RKO (cell line): Measurements from ENCODE around the gene WDFY3.
"Not testable (repeated sequence)": the region's sequence is repeated elsewhere in the genome, so short reads cannot be mapped to it uniquely, and the experiment has no call there.

Source experiments
- DNase-seq: peaks from one replicate; pipeline ENCODE4 v3.0.0-alpha.2; 2016; ENCODE audit warnings: low spot score

WDFY3 gene

GRCh38 chr4:84672177-84672576, 294.3 kb downstream of the WDFY3 start:
- no peak for DNase-seq

GRCh38 chr4:84669201-84669600, 297.3 kb downstream of the WDFY3 start:
- DNase-seq, result no peak

GRCh38 chr4:84666439-84666838, 300.1 kb downstream of the WDFY3 start:
- no peak for DNase-seq

GRCh38 chr4:84664767-84665166, 301.7 kb downstream of the WDFY3 start:
- DNase-seq, result not testable (repeated sequence)

- no peak for DNase-seq
These were observed 305.1 kb downstream of the WDFY3 start for GRCh38 chr4:84661191-84661939.

GRCh38 chr4:84660606-84661005, 305.9 kb downstream of the WDFY3 start:
- no peak for DNase-seq

- DNase-seq, result no peak
These were observed 314.0 kb downstream of the WDFY3 start for GRCh38 chr4:84652478-84652877.

- no peak for DNase-seq
These were observed 315.0 kb downstream of the WDFY3 start for GRCh38 chr4:84651499-84651898.

GRCh38 chr4:84648863-84649647, 317.4 kb downstream of the WDFY3 start:
- DNase-seq, result no peak

- DNase-seq, result no peak
These were observed 318.3 kb downstream of the WDFY3 start for GRCh38 chr4:84648178-84648577.

- DNase-seq, result no peak
These were observed 319.1 kb downstream of the WDFY3 start for GRCh38 chr4:84647312-84647884.

- no peak for DNase-seq
These were observed 322.4 kb downstream of the WDFY3 start for GRCh38 chr4:84644087-84644486.

GRCh38 chr4:84639145-84639544, 327.3 kb downstream of the WDFY3 start:
- DNase-seq, result no peak

GRCh38 chr4:84638092-84638491, 328.4 kb downstream of the WDFY3 start:
- no peak for DNase-seq

GRCh38 chr4:84634961-84635360, 331.5 kb downstream of the WDFY3 start:
- peak; percentile 3 for DNase-seq

GRCh38 chr4:84632092-84632491, 334.4 kb downstream of the WDFY3 start:
- no peak for DNase-seq

GRCh38 chr4:84631573-84631972, 334.9 kb downstream of the WDFY3 start:
- DNase-seq, result no peak

- no peak for DNase-seq
These were observed 339.8 kb downstream of the WDFY3 start for GRCh38 chr4:84626673-84627072.

- no peak for DNase-seq
These were observed 342.8 kb downstream of the WDFY3 start for GRCh38 chr4:84623661-84624060.

- no peak for DNase-seq
These were observed 343.5 kb downstream of the WDFY3 start for GRCh38 chr4:84622959-84623358.
